22Rv1 (cell line): ENCODE measurements around the gene TFG.

Experiments used
- H3K27ac ChIP-seq: fragments of 450-650 bp; 2 replicates; pipeline ENCODE4 v1.5.1; 2017
- CTCF ChIP-seq: fragments of 450-650 bp; IDR thresholded peaks from 2 replicates; pipeline ENCODE4 v1.5.1; 2017; ENCODE audit warnings: mild to moderate bottlenecking
- ZFX ChIP-seq: fragments of 450-650 bp; IDR thresholded peaks from 2 replicates; pipeline ENCODE4 v1.6.1; 2017; ENCODE audit warnings: antibody characterized with exemption, borderline replicate concordance

TFG gene

GRCh38 chr3:100744671-100745070 is 35.4 kb downstream of the TFG start:
- no peak for TF ChIP-seq ZFX
- no peak for TF ChIP-seq CTCF
- H3K27ac ChIP-seq = no peak overlapping the region

- H3K27ac ChIP-seq = no peak overlapping the region
- TF ChIP-seq CTCF = no peak
- no peak for TF ChIP-seq ZFX
Observed at GRCh38 chr3:100745617-100746016, 36.3 kb downstream of the TFG start.

GRCh38 chr3:100746092-100746491 is 36.8 kb downstream of the TFG start:
- H3K27ac ChIP-seq = no peak overlapping the region
- TF ChIP-seq CTCF (no peak), ZFX (no peak)

GRCh38 chr3:100748220-100748619 is 38.9 kb downstream of the TFG start:
- TF ChIP-seq ZFX = no peak
- no peak for TF ChIP-seq CTCF
- no peak overlapping the region for H3K27ac ChIP-seq

- no peak overlapping the region for H3K27ac ChIP-seq
- no peak for TF ChIP-seq CTCF
- no peak for TF ChIP-seq ZFX
Observed at GRCh38 chr3:100748967-100749366, 39.7 kb downstream of the TFG start.

GRCh38 chr3:100753846-100754245 is 44.6 kb downstream of the TFG start:
- no peak overlapping the region for H3K27ac ChIP-seq

More at GRCh38 chr3:100753846-100754245, 44.6 kb downstream of the TFG start:
- TF ChIP-seq ZFX = no peak
- TF ChIP-seq CTCF = no peak
